K562 (cell line): Measurements from ENCODE around the gene NME2. TPM values are rescaled to one million over a fixed set of nuclear protein-coding genes. Genes with fewer than 3 reads are reported as not detected.

ENCODE experiments used
- ATAC-seq: fragments of 200-7000 bp; cut with Tn5 transposase; 3 replicates; pipeline ENCODE4 v1.9.1; 2020; ENCODE audit warnings: moderate library complexity
- BruUV-seq: library from RNA; stranded (reverse); fragments of 400-500 nt; replicated peaks from 2 replicates; lab custom pipeline; 2021; lab: Mats Ljungman, UMichigan
- CTCF ChIA-PET: fragments of 300-600 bp; formaldehyde crosslinking; extraction: SDS; loops from one replicate; lab custom pipeline; 2021; ENCODE audit warnings: low intra/inter-chr PET ratio; lab: Yijun Ruan, JAX
- POLR2A ChIA-PET: fragments of 300-600, 350-650 bp; sonication (Branson Sonifier 250); formaldehyde crosslinking; extraction: SDS; loops from one replicate; lab custom pipeline; 2021; ENCODE audit warnings: antibody characterized with exemption, inconsistent platforms; lab: Yijun Ruan, JAX
- DNase-seq, 4 experiments: peaks; one replicate each; pipeline versions ENCODE4 v3.0.0 to v3.0.0-alpha.2; 2011 to 2018; ENCODE audit warnings: low spot score in 3 of 4, mixed read lengths in 3 of 4; ENCODE audit errors: extremely low read depth in 1 of 4
- FAIRE-seq: peaks from 2 replicates; lab custom pipeline; 2011; peaks lifted over from hg19 to GRCh38; lab: Jason Lieb, UNC
- H2AFZ ChIP-seq: 2 replicates; pipeline ENCODE4 v1.6.0; 2011; ENCODE audit warnings: low read depth, low read length, control low read depth, inconsistent platforms
- H3K27ac ChIP-seq: fragments of 200-600 bp; 3 replicates; pipeline ENCODE4 v1.8.0; 2011; ENCODE audit warnings: low read depth, mild to moderate bottlenecking, control low read depth, inconsistent platforms, low read length, moderate library complexity, mixed read lengths; ENCODE audit errors: extremely low read depth
- H3K27me3 ChIP-seq, 2 experiments: fragments of 300-600 bp in 1 of 2; 2 replicates in 1 of 2; 3 replicates in 1 of 2; pipeline versions ENCODE4 v1.6.0 to v1.8.0; 2011; ENCODE audit warnings: inconsistent platforms in 2 of 2, low read length in 2 of 2, mild to moderate bottlenecking in 1 of 2, mixed read lengths in 1 of 2, moderate library complexity in 1 of 2; ENCODE audit not compliant: control insufficient read depth in 2 of 2, insufficient read depth in 2 of 2
- H3K36me3 ChIP-seq: fragments of 300-600 bp; 3 replicates; pipeline ENCODE4 v1.8.0; 2011; ENCODE audit warnings: mild to moderate bottlenecking, low read length, inconsistent platforms; ENCODE audit not compliant: control insufficient read depth, insufficient read depth
- H3K4me1 ChIP-seq, 2 experiments: fragments of 200-600 bp in 1 of 2; replicated peaks in 1 of 2; 2 replicates in 1 of 2; 3 replicates in 1 of 2; pipeline versions ENCODE4 v1.5.1 to v1.8.0; 2011; ENCODE audit warnings: inconsistent platforms in 2 of 2, low read length in 2 of 2, mild to moderate bottlenecking in 1 of 2, mixed read lengths in 1 of 2, moderate library complexity in 1 of 2; ENCODE audit not compliant: control insufficient read depth in 2 of 2, insufficient read depth in 2 of 2
- H3K4me2 ChIP-seq: 2 replicates; pipeline ENCODE4 v1.6.1; 2011; ENCODE audit warnings: low read length, control low read depth, inconsistent platforms, mixed read lengths; ENCODE audit not compliant: insufficient read depth
- H3K4me3 ChIP-seq: fragments of 200-600 bp; sonication (generic), shearing (Covaris generic); 2 replicates; pipeline ENCODE4 v1.5.1; 2016; ENCODE audit warnings: control low read depth, inconsistent platforms
- H3K79me2 ChIP-seq: fragments of 200-600 bp; 3 replicates; pipeline ENCODE4 v1.8.0; 2011; ENCODE audit warnings: low read length, inconsistent platforms; ENCODE audit not compliant: control insufficient read depth, insufficient read depth
- H3K9ac ChIP-seq, 2 experiments: 2 replicates each; pipeline versions ENCODE4 v1.6.0 to v1.6.1; 2011; ENCODE audit warnings: low read depth in 2 of 2, low read length in 2 of 2, control low read depth in 1 of 2, inconsistent platforms in 1 of 2, mild to moderate bottlenecking in 1 of 2, mixed read lengths in 1 of 2; ENCODE audit not compliant: insufficient read depth in 1 of 2
- H3K9me1 ChIP-seq: one replicate; pipeline ENCODE4 v1.6.0; 2011; ENCODE audit warnings: inconsistent platforms, mild to moderate bottlenecking, low read length, moderate library complexity; ENCODE audit not compliant: control insufficient read depth, insufficient read depth
- H3K9me3 ChIP-seq: replicated peaks from 2 replicates; pipeline ENCODE4 v1.5.1; 2011; ENCODE audit warnings: low read depth, low read length, inconsistent platforms; ENCODE audit not compliant: control insufficient read depth, insufficient read depth
- H4K20me1 ChIP-seq: replicated peaks from 2 replicates; pipeline ENCODE4 v1.6.1; 2011; ENCODE audit warnings: low read length, inconsistent platforms, mixed read lengths; ENCODE audit not compliant: control insufficient read depth, insufficient read depth
- CBFB ChIP-seq: sonication (generic); formaldehyde crosslinking; IDR thresholded peaks from 2 replicates; pipeline ENCODE4 v1.4.0; 2020; ENCODE audit warnings: mild to moderate bottlenecking, missing genetic modification reagents
- CHD2 ChIP-seq: IDR thresholded peaks from 2 replicates; pipeline ENCODE4 v1.6.1; 2011; ENCODE audit warnings: low read depth, low read length
- DDX20 ChIP-seq: fragments of 450-650 bp; IDR thresholded peaks from 2 replicates; pipeline ENCODE4 v1.6.1; 2016; ENCODE audit warnings: missing genetic modification characterization, low read depth, mild to moderate bottlenecking, missing compliant biosample characterization, moderate library complexity
- DNMT1 ChIP-seq: fragments of 450-650 bp; IDR thresholded peaks from 2 replicates; pipeline ENCODE4 v1.6.1; 2016; ENCODE audit warnings: antibody characterized with exemption, mild to moderate bottlenecking
- E2F3 ChIP-seq: fragments of 250-450 bp; sonication (Bioruptor Pico); IDR thresholded peaks from 2 replicates; pipeline ENCODE4 v1.4.0; 2020; ENCODE audit warnings: mild to moderate bottlenecking
- POLR2AphosphoS5 ChIP-seq: IDR thresholded peaks from 2 replicates; pipeline ENCODE4 v1.6.1; 2011; ENCODE audit warnings: mild to moderate bottlenecking, low read depth, low read length, moderate library complexity; ENCODE audit not compliant: control insufficient read depth, insufficient read depth
- SLC30A9 ChIP-seq: fragments of 250-450 bp; sonication (Bioruptor Pico); IDR thresholded peaks from 2 replicates; pipeline ENCODE4 v1.8.0; 2022; ENCODE audit warnings: mild to moderate bottlenecking, moderate library complexity
- SPI1 ChIP-seq: IDR thresholded peaks from 2 replicates; pipeline ENCODE4 v1.6.1; 2011; ENCODE audit warnings: low read depth, low read length, control low read depth, borderline replicate concordance
- SRF ChIP-seq, 2 experiments: fragments of 250-450, 450-650 bp in 1 of 2; sonication (Bioruptor Pico) in 1 of 2; sonication (generic) in 1 of 2; formaldehyde crosslinking; IDR thresholded peaks; 2 replicates each; pipeline versions ENCODE4 v1.5.0 to v1.5.1; 2020 to 2022; ENCODE audit warnings: mild to moderate bottlenecking in 1 of 2, missing genetic modification reagents in 1 of 2
- TSC22D4 ChIP-seq: fragments of 450-650 bp; IDR thresholded peaks from 2 replicates; pipeline ENCODE4 v1.6.1; 2016; ENCODE audit warnings: missing genetic modification characterization, missing biosample characterization, control low read depth
- ZNF165 ChIP-seq: fragments of 250-450 bp; sonication (Bioruptor Pico); IDR thresholded peaks from 2 replicates; pipeline ENCODE4 v1.4.0; 2020; ENCODE audit warnings: borderline replicate concordance
- ZNF57 ChIP-seq: fragments of 450-650 bp; formaldehyde crosslinking; IDR thresholded peaks from 2 replicates; pipeline ENCODE4 v1.4.0; 2020; ENCODE audit warnings: mild to moderate bottlenecking, moderate library complexity
- WGBS: fragments of 100-300 bp; shearing (Covaris generic); methylation state at CpG from one replicate; pipeline ENCODE4 v1.1.6; 2016; ENCODE audit warnings: low coverage, mixed read lengths; ENCODE audit not compliant: insufficient coverage; ENCODE audit errors: missing lambda C conversion rate; 5-methylcytosine and 5-hydroxymethylcytosine counted together
- in situ Hi-C: fragments of 300-500 bp; cut with MboI; formaldehyde crosslinking; loops from 4 replicates; pipeline ENCODE4 v1.15.0; 2018; ENCODE audit warnings: inconsistent platforms, mixed read lengths
- intact Hi-C: fragments of 100-400 bp; cut with micrococcal nuclease; formaldehyde crosslinking; loops from 2 replicates; pipeline ENCODE4 v1.14.2; 2022
- polyA plus RNA-seq, 8 experiments: library from polyadenylated mRNA; depleted of rRNA in 4 of 8; stranded (reverse) in 5 of 8; unstranded in 3 of 8; fragments of >200 nt; fragmentation: Nextera tagmentation in 2 of 8; fragmentation: Illumina TruSeq in 1 of 8; extraction: Ambion mirVana in 2 of 8; extraction: Trizol in 1 of 8; gene quantifications; 2 replicates each; pipeline versions ENCODE4 v1.2.1 to v1.2.3, GENCODE V29; 2011 to 2014; ENCODE audit warnings: inconsistent platforms in 1 of 8, missing spikeins in 1 of 8
- total RNA-seq, 7 experiments: library from RNA; depleted of rRNA in 6 of 7; stranded (reverse); fragments of >200 nt in 6 of 7; fragmentation: Illumina TruSeq in 2 of 7; extraction: Trizol in 2 of 7; gene quantifications; 2 replicates each; pipeline versions ENCODE4 v1.2.1 to v1.2.3, GENCODE V29; 2011 to 2021; ENCODE audit warnings: low replicate concordance in 1 of 7
- TF ChIP-seq, protein P1 (sequence below): fragments of 250-450 bp; sonication (Bioruptor Pico); IDR thresholded peaks from 2 replicates; pipeline ENCODE4 v1.8.0; 2022; ENCODE audit warnings: inconsistent platforms
- TF ChIP-seq, protein P2 (sequence below): fragments of 450-650 bp; formaldehyde crosslinking; IDR thresholded peaks from 2 replicates; pipeline ENCODE4 v1.4.0; 2022; ENCODE audit warnings: missing genetic modification characterization

The NME2 gene
- total and polyA plus RNA-seq, 9 of the 15 experiments (the other 6 are each of a cell fraction or from before 2014, with no cell fraction given), result 684 to 1,202 (median 924) TPM

DNA sequence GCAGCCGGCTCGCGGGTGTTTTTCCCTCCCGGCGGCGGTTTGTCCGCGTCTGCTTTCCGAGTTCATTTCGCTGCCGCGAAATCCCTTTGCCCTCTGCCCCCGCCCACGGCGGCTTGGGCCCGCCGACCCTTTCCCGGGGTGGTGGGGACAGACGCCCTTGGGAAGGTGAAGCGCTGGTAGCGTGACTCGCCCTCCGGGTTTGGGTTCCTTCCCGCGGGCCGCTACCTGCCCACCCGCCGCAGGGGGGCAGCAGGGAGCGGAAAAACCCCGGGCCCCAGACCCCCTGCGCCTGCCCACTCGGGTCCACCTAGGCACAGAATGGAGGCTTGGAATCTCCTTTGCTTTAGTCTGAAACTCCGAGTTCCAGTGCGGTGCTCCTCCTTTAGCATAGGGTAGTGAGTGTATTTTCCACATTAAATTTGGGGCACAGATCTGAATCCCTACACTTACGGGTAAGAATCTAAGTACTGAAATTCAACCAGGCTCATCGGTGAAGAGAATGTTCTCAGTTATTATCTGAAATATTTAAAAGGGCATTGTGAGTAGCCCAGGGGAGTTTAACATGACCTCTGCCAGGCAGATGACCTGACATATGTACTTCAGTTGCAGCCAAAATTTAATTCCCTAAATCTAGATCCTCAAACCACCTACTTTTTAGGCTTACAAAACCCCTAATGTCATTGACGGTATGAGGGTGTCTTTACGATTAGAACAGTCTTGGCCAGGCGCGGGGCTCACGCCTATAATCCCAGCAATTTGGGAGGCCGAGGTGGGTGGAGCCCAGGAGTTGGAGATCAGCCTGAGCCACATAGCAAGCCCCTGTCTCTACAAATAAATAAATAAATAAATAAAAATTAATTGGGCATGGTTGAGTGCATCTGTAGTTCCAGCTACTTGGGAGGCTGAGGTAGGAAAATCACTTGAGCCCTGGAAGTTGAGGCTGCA lies 1.0 kb downstream of the NME2 start:
- CTCF ChIA-PET, result interaction anchor here (1.3 to 1.6 kb wide), 2 partner anchors 14 to 167 kb away, joined by 4 to 7 read pairs; partner anchors contain the start of gene NME1
- in situ Hi-C loops (no loop called here), intact Hi-C loops (loop anchor here (5.0 kb wide), 2 partner anchors 95 to 300 kb away; partner anchors contain the start of genes MBTD1, TOB1 and UTP18)
- Histone ChIP-seq H3K9ac (peak overlapping the region; percentile 97 to 98), H3K27ac (peak overlapping the region; percentile 92), H3K36me3 (peaks cover 69% of the 10 kb centered on the region), H2AFZ (peak overlapping the region; percentile 97), H3K79me2 (peaks cover 39% of the 10 kb centered on the region), H4K20me1 (no peaks in the 10 kb centered on the region), H3K9me1 (peaks cover 4% of the 10 kb centered on the region), H3K4me2 (peak overlapping the region; percentile 99), H3K9me3 (no peaks in the 10 kb centered on the region), H3K4me3 (peak overlapping the region; percentile 94), H3K27me3 (no peaks in the 10 kb centered on the region), H3K4me1 (peaks cover 6 to 33% of the 10 kb centered on the region in 2 experiments; a peak in 4 of 5 replicates)
- POLR2A ChIA-PET, result interaction anchor here (1.2 kb wide), 1 partner anchor 9 kb away, joined by 3 read pairs; no protein-coding TSS in a partner anchor
- ATAC-seq (peak; percentile 77), FAIRE-seq (peak; percentile 54), DNase-seq (peak; percentile 80 to 91 (median 84))
- 2% methylated on average over 25 of the region's 42 CpGs for WGBS
- BruUV-seq, result TSS peak; percentile 50
- no peak for TF ChIP-seq CHD2
- TF ChIP-seq ZNF165, result no peak
- TF ChIP-seq, protein P1, sequence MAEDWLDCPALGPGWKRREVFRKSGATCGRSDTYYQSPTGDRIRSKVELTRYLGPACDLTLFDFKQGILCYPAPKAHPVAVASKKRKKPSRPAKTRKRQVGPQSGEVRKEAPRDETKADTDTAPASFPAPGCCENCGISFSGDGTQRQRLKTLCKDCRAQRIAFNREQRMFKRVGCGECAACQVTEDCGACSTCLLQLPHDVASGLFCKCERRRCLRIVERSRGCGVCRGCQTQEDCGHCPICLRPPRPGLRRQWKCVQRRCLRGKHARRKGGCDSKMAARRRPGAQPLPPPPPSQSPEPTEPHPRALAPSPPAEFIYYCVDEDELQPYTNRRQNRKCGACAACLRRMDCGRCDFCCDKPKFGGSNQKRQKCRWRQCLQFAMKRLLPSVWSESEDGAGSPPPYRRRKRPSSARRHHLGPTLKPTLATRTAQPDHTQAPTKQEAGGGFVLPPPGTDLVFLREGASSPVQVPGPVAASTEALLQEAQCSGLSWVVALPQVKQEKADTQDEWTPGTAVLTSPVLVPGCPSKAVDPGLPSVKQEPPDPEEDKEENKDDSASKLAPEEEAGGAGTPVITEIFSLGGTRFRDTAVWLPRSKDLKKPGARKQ (CRISPR knock-in tag), result no peak
- TF ChIP-seq DNMT1, result no peak
- TF ChIP-seq SRF (CRISPR knock-in tag; IDR thresholded peaks at IDR 0.05), result peak in 1 of 2 experiments; percentile 55; a peak in 1 of 4 replicates
- TF ChIP-seq ZNF57 (CRISPR knock-in tag), result no peak
- no peak for TF ChIP-seq SLC30A9
- no peak for TF ChIP-seq TSC22D4
- TF ChIP-seq E2F3 (CRISPR knock-in tag), result no peak
- no peak for TF ChIP-seq DDX20 (tag)
- TF ChIP-seq, protein P2, sequence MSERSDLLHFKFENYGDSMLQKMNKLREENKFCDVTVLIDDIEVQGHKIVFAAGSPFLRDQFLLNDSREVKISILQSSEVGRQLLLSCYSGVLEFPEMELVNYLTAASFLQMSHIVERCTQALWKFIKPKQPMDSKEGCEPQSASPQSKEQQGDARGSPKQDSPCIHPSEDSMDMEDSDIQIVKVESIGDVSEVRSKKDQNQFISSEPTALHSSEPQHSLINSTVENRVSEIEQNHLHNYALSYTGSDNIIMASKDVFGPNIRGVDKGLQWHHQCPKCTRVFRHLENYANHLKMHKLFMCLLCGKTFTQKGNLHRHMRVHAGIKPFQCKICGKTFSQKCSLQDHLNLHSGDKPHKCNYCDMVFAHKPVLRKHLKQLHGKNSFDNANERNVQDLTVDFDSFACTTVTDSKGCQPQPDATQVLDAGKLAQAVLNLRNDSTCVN, result no peak
- 0 out of 2 replicates have a peak, but pooled peaks have one; percentile 1 for TF ChIP-seq SPI1
- no peak for TF ChIP-seq CBFB (CRISPR knock-in tag)
- 0 out of 2 replicates have a peak, but pooled peaks have one; percentile 10 for TF ChIP-seq POLR2AphosphoS5
